ENCODE data around the gene NUP98.

Gene NUP98

GRCh38 chr11:3671334-3672254, 125.8 kb downstream of the NUP98 start, which contains the start of gene CHRNA10:
Gene CHRNA10 (minus strand): TSS chr11:3671384. CDS start chr11:3671312, 72 bp downstream.
- TF ChIP-seq CTCF (conservative IDR thresholded peaks at IDR 0.05; ENCODE audit: control insufficient read depth, insufficient read depth, low read depth, low read length) = no peak
- no peak for DNase-seq (ENCODE audit: low read depth)
- H3K4me3 ChIP-seq (ENCODE audit: control insufficient read depth, low read depth, low read length) = no peak within 1 kb of the TSS

GRCh38 chr11:3669742-3670183, 127.6 kb downstream of the NUP98 start:
- H3K4me3 ChIP-seq (ENCODE audit: control insufficient read depth, low read depth, low read length) = no peak overlapping the region
- DNase-seq (ENCODE audit: low read depth) = no peak
- no peak for TF ChIP-seq CTCF (conservative IDR thresholded peaks at IDR 0.05; ENCODE audit: control insufficient read depth, insufficient read depth, low read depth, low read length)

- DNase-seq (ENCODE audit: low read depth) = no peak
- TF ChIP-seq CTCF (conservative IDR thresholded peaks at IDR 0.05; ENCODE audit: control insufficient read depth, insufficient read depth, low read depth, low read length) = no peak
- H3K4me3 ChIP-seq (ENCODE audit: control insufficient read depth, low read depth, low read length) = no peak overlapping the region
These were observed 128.2 kb downstream of the NUP98 start for GRCh38 chr11:3669128-3669527.

- H3K4me3 ChIP-seq (ENCODE audit: control insufficient read depth, low read depth, low read length) = no peak overlapping the region
- TF ChIP-seq CTCF (conservative IDR thresholded peaks at IDR 0.05; ENCODE audit: control insufficient read depth, insufficient read depth, low read depth, low read length) = no peak
- DNase-seq (ENCODE audit: low read depth) = no peak
These were observed 130.0 kb downstream of the NUP98 start for GRCh38 chr11:3667149-3668035.

GRCh38 chr11:3666023-3666530, 131.3 kb downstream of the NUP98 start:
- no peak for TF ChIP-seq CTCF (conservative IDR thresholded peaks at IDR 0.05; ENCODE audit: control insufficient read depth, insufficient read depth, low read depth, low read length)
- no peak for DNase-seq (ENCODE audit: low read depth)
- H3K4me3 ChIP-seq (ENCODE audit: control insufficient read depth, low read depth, low read length) = no peak overlapping the region

GRCh38 chr11:3665336-3666022, 131.9 kb downstream of the NUP98 start:
- DNase-seq (ENCODE audit: low read depth) = no peak
- no peak for TF ChIP-seq CTCF (conservative IDR thresholded peaks at IDR 0.05; ENCODE audit: control insufficient read depth, insufficient read depth, low read depth, low read length)
- H3K4me3 ChIP-seq (ENCODE audit: control insufficient read depth, low read depth, low read length) = no peak overlapping the region
